Nephron (organoid): ENCODE data around the gene RBM34.

Source experiments
- H3K27ac Mint-ChIP-seq, 3 experiments: 2 replicates each; pipeline ENCODE4 v1.8.0; 2020; ENCODE audit warnings: mixed read lengths in 3 of 3, mild to moderate bottlenecking in 2 of 3, moderate library complexity in 1 of 3
- H3K27me3 Mint-ChIP-seq: 2 replicates; pipeline ENCODE4 v1.8.0; 2021; ENCODE audit warnings: low read depth, mild to moderate bottlenecking, moderate library complexity, mixed read lengths
- H3K36me3 Mint-ChIP-seq: 2 replicates; pipeline ENCODE4 v1.8.0; 2020; ENCODE audit warnings: low read depth, mixed read lengths
- H3K4me1 Mint-ChIP-seq: 2 replicates; pipeline ENCODE4 v1.8.0; 2020; ENCODE audit warnings: mixed read lengths
- H3K4me3 Mint-ChIP-seq, 3 experiments: 2 replicates each; pipeline ENCODE4 v1.8.0; 2020; ENCODE audit warnings: mild to moderate bottlenecking in 3 of 3, mixed read lengths in 3 of 3, moderate library complexity in 2 of 3
- H3K9me3 Mint-ChIP-seq: 2 replicates; pipeline ENCODE4 v1.8.0; 2020; ENCODE audit warnings: mixed read lengths
- CTCF ChIP-seq, 3 experiments: fragments of 200-600 bp; sonication (generic); IDR thresholded peaks; one replicate each; pipeline ENCODE4 v1.5.0; 2021; ENCODE audit warnings: antibody characterized with exemption in 3 of 3; ENCODE audit not compliant: unreplicated experiment in 3 of 3

Gene RBM34

GRCh38 chr1:235128456-235129328 is 32.4 kb downstream of the RBM34 start, which contains the start of gene TOMM20:
TOMM20 (minus strand) TSS chr1:235128837; CDS start chr1:235128715, 122 bp downstream.
- H3K4me1 Mint-ChIP-seq = peaks cover 25% of the 10 kb centered on the region
- peaks cover 44% of the 10 kb centered on the region for H3K36me3 Mint-ChIP-seq
- H3K27ac Mint-ChIP-seq = peak within 1 kb of the TSS; percentile 97 to 99 (median 99)
- H3K4me3 Mint-ChIP-seq = peak within 1 kb of the TSS; percentile 93 to 99 (median 99)
- no peaks in the 10 kb centered on the region for H3K27me3 Mint-ChIP-seq
- H3K9me3 Mint-ChIP-seq = no peaks in the 10 kb centered on the region
- no peak for TF ChIP-seq CTCF (IDR thresholded peaks at IDR 0.05; ENCODE audit: unreplicated experiment in 3 of 3)

GRCh38 chr1:235127732-235128455 is 33.2 kb downstream of the RBM34 start:
- peak overlapping the region; percentile 93 to 99 (median 99) for H3K4me3 Mint-ChIP-seq
- no peak for TF ChIP-seq CTCF (IDR thresholded peaks at IDR 0.05; ENCODE audit: unreplicated experiment in 3 of 3)
- H3K27me3 Mint-ChIP-seq = no peaks in the 10 kb centered on the region
- H3K4me1 Mint-ChIP-seq = peaks cover 29% of the 10 kb centered on the region
- peaks cover 40% of the 10 kb centered on the region for H3K36me3 Mint-ChIP-seq
- H3K27ac Mint-ChIP-seq = peak overlapping the region; percentile 97 to 99 (median 99)
- no peaks in the 10 kb centered on the region for H3K9me3 Mint-ChIP-seq

GRCh38 chr1:235127203-235127602 is 33.8 kb downstream of the RBM34 start:
- H3K4me1 Mint-ChIP-seq = peaks cover 33% of the 10 kb centered on the region
- TF ChIP-seq CTCF (IDR thresholded peaks at IDR 0.05; ENCODE audit: unreplicated experiment in 3 of 3) = no peak
- H3K9me3 Mint-ChIP-seq = no peaks in the 10 kb centered on the region
- H3K27me3 Mint-ChIP-seq = no peaks in the 10 kb centered on the region
- peak overlapping the region; percentile 93 to 99 (median 99) for H3K4me3 Mint-ChIP-seq
- peak overlapping the region; percentile 97 to 99 (median 99) for H3K27ac Mint-ChIP-seq
- H3K36me3 Mint-ChIP-seq = peaks cover 38% of the 10 kb centered on the region

- peaks cover 41% of the 10 kb centered on the region for H3K36me3 Mint-ChIP-seq
- no peaks in the 10 kb centered on the region for H3K9me3 Mint-ChIP-seq
- peak overlapping the region; percentile 61 to 82 (median 72) for H3K4me3 Mint-ChIP-seq
- peaks cover 34% of the 10 kb centered on the region for H3K4me1 Mint-ChIP-seq
- H3K27ac Mint-ChIP-seq = no peak overlapping the region
- H3K27me3 Mint-ChIP-seq = no peaks in the 10 kb centered on the region
- no peak for TF ChIP-seq CTCF (IDR thresholded peaks at IDR 0.05; ENCODE audit: unreplicated experiment in 3 of 3)
These were observed 36.4 kb downstream of the RBM34 start for GRCh38 chr1:235124665-235125064.

- H3K36me3 Mint-ChIP-seq = peaks cover 47% of the 10 kb centered on the region
- H3K27ac Mint-ChIP-seq = no peak overlapping the region
- no peaks in the 10 kb centered on the region for H3K27me3 Mint-ChIP-seq
- H3K4me1 Mint-ChIP-seq = peaks cover 34% of the 10 kb centered on the region
- H3K4me3 Mint-ChIP-seq = peak overlapping the region; percentile 61 to 82 (median 72)
- TF ChIP-seq CTCF (IDR thresholded peaks at IDR 0.05; ENCODE audit: unreplicated experiment in 3 of 3) = no peak
- H3K9me3 Mint-ChIP-seq = no peaks in the 10 kb centered on the region
These were observed 36.9 kb downstream of the RBM34 start for GRCh38 chr1:235124111-235124510.
